ENCODE data around the gene TMEM132A. TPM values are rescaled to one million over a fixed set of nuclear protein-coding genes. Genes with fewer than 3 reads are reported as not detected.
A peak's percentile ranks its signal among the peaks of the same experiment; 100 is the strongest.
"Not testable (repeated sequence)": the region's sequence is repeated elsewhere in the genome, so short reads cannot be mapped to it uniquely, and the experiment has no call there.

The TMEM132A gene
- total RNA-seq, 1 experiment from 2014 or later = 57.7 TPM

- Histone ChIP-seq H3K27me3 (no peaks in the 10 kb centered on the region), H3K9me3 (replicated peaks) (no peaks in the 10 kb centered on the region), H3K4me1 (no peaks in the 10 kb centered on the region), H3K27ac (no peak overlapping the region), H3K36me3 (no peaks in the 10 kb centered on the region), H3K4me3 (no peak overlapping the region)
- no peak for DNase-seq
Observed at GRCh38 chr11:60964801-60965200, 40.5 kb downstream of the TMEM132A start.

DNA sequence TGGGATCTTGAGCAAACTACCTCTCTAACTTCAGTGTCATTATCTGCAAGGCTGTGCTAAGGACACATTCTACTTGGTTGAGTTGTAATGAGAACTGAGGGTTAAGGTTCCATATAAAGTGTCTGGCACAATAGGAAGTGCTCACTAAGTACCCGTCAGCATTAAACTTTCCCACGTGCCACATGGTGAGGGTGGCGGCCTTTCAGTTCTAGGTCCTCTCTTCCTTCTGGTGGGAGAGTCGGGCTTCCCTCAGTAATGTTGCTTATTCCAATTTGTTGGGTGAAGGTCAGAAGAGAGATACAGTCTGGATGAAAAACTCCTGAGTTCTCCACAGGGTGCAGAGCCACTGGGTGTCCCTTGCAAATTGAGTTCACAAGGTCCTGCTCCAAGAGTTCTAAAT, 42.6 kb downstream of the TMEM132A start:
- no peaks in the 10 kb centered on the region for H3K4me1 ChIP-seq
- no peaks in the 10 kb centered on the region for H3K27me3 ChIP-seq
- no peaks in the 10 kb centered on the region for H3K36me3 ChIP-seq
- H3K9me3 ChIP-seq (replicated peaks) = no peaks in the 10 kb centered on the region
- no peak for DNase-seq
- H3K4me3 ChIP-seq = no peak overlapping the region
- H3K27ac ChIP-seq = no peak overlapping the region

GRCh38 chr11:60968223-60968622, 44.0 kb downstream of the TMEM132A start:
- no peaks in the 10 kb centered on the region for H3K36me3 ChIP-seq
- no peak for DNase-seq

DNA sequence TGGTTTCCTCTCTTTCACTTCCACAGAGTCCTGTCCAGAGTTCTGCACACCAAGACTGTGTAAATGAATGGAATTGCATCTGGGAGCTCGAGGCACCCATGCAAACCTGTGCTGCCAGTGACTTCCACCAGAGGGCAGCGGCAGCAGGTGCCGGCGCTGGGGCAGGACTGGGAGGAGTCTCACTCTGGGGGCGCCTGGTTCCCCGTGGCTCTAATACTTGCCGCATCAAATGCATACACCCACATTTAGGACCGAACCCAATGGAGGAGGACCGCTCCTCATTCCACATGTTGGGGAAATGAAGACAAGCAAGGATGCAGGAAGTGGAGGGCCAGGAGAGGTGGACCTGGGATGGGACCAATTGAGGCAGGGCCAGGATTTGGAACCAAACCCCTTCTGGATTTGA, 46.1 kb downstream of the TMEM132A start:
- peaks cover 3% of the 10 kb centered on the region; the same call in 1 of the 2 replicates for H3K4me1 ChIP-seq
- no peak overlapping the region for H3K27ac ChIP-seq
- H3K36me3 ChIP-seq = no peaks in the 10 kb centered on the region
- no peaks in the 10 kb centered on the region for H3K9me3 ChIP-seq (replicated peaks)
- peak; percentile 36 to 55 for DNase-seq
- 0 out of 2 replicates have a peak, but pooled peaks cover 2% of the 10 kb centered on the region for H3K27me3 ChIP-seq
- H3K4me3 ChIP-seq = no peak overlapping the region

More at GRCh38 chr11:60968223-60968622, 44.0 kb downstream of the TMEM132A start:
- Histone ChIP-seq H3K27ac (no peak overlapping the region), H3K4me1 (no peaks in the 10 kb centered on the region), H3K9me3 (replicated peaks) (no peaks in the 10 kb centered on the region), H3K27me3 (no peaks in the 10 kb centered on the region), H3K4me3 (no peak overlapping the region)

DNA sequence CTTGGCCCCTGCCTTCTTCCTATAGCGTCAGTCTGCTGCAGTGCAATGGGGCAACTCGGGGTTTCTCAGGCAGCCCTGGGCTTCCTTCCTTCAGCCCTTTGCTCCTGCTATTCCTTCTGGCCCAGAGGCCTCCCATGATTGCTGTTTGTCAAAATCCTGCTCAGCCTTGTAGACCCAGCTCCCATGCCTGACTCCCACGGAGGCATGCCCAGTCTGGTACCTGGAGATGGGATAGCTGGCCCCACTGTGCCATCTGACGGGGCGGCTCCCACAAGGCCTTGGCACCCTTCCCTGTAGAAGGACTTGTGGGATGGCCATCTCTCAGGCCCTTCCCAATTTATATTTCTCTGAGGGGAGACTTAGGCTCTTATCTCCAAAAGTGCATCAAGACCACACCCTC, 46.6 kb downstream of the TMEM132A start:
- Histone ChIP-seq H3K9me3 (replicated peaks) (no peaks in the 10 kb centered on the region), H3K27me3 (0 out of 2 replicates have a peak, but pooled peaks cover 2% of the 10 kb centered on the region), H3K27ac (no peak overlapping the region), H3K4me3 (no peak overlapping the region), H3K36me3 (no peaks in the 10 kb centered on the region), H3K4me1 (peaks cover 3% of the 10 kb centered on the region; the same call in 1 of the 2 replicates)
- no peak for DNase-seq

DNA sequence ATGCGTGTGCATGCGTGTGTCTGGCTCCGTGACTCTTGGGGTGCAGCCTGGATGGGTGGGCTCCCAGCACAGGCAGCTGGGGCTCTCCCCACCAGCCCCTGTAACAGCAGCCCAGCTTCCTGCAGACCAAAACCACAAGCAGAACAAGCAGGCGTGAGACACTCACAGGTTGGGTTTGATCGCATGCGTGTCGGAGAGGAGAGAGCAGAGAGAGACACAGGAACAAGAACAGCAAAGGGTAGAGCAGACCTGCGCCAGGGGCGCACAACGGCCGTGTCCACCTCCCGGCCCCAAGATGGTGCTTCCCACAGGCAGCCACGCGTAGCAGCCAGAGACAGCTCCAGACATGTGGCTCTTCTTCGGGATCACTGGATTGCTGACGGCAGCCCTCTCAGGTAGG, 47.3 kb downstream of the TMEM132A start, which contains the start of gene CD6:
TSS of gene CD6 (plus strand) at position 161 of the 400 bp plus-strand sequence. CDS start at position 347, 186 bp downstream.
- H3K27ac ChIP-seq = no peak within 1 kb of the TSS
- H3K27me3 ChIP-seq = 0 out of 2 replicates have a peak, but pooled peaks cover 2% of the 10 kb centered on the region

DNA sequence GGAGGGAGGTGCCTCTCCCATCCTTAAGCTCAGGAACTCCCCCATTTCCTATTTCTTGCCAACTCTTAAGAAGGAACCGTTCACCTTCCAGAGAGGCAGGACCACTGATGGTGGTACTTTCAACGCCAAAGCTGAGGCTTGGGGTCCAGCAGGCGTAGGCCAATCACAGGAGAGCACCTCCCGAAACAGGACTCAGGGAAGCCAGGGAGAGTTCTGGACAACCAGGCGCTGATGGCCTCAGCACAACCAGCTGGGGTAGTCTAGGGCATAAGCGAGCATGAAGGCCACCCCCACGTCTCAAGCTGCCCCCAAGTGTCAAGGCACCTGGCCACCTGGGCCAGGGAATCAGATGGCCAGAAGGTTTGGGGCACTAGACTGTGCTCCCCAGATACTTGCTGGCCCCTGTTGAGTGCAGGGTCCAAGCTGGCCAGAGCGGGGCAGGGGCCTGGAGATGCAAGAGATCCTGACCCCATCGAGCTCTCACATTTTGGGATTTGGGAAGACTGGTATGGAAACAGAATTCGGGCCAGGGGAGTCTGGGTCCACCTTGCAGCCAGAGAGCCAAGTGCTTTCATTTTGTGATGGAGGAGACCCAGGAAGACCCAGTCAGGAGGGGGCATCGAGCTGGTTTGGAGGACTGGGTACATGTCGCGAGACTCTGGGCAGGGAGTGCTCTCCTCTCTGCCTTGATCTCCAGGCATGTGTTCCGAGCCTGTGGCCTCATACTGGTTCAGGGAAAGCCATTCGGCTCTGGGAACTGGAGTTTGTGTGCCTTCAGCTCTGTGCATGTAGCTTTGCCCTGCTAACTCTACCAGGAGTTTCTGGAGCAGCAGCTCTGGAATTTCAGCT, 48.1 kb downstream of the TMEM132A start:
- no peak overlapping the region for H3K27ac ChIP-seq
- no peak overlapping the region for H3K4me3 ChIP-seq
- H3K9me3 ChIP-seq (replicated peaks) = no peaks in the 10 kb centered on the region
- DNase-seq = no peak
- no peaks in the 10 kb centered on the region for H3K36me3 ChIP-seq
- H3K4me1 ChIP-seq = peaks cover 3% of the 10 kb centered on the region; the same call in 1 of the 2 replicates
- 0 out of 2 replicates have a peak, but pooled peaks cover 2% of the 10 kb centered on the region for H3K27me3 ChIP-seq

More for the DNA sequence above, 47.3 kb downstream of the TMEM132A start, which contains the start of gene CD6:
- H3K4me1 ChIP-seq = peaks cover 3% of the 10 kb centered on the region; the same call in 1 of the 2 replicates
- H3K9me3 ChIP-seq (replicated peaks) = no peaks in the 10 kb centered on the region
- no peak for DNase-seq
- H3K36me3 ChIP-seq = no peaks in the 10 kb centered on the region
- H3K4me3 ChIP-seq = no peak within 1 kb of the TSS

DNA sequence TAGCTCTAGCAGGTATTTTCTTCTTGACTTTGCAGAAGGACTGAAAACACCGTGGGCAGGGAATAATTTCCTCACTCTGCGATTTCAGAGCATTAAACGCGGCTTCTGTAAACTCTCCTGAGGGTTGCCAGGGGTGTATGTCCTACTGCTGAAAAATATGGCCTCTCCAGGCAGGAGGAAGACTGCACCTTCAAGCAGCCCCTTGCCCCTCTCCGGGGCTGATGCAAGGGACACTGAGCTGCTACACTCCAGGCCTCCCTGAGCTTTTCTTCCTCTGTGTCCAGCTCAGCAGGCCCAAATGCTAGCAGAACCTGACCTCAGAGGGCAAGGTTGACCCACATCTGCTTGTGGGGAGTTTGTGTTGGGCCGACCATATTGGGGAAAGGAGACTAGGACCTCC, 49.4 kb downstream of the TMEM132A start:
- no peak overlapping the region for H3K27ac ChIP-seq
- H3K9me3 ChIP-seq (replicated peaks) = no peaks in the 10 kb centered on the region
- no peak overlapping the region for H3K4me3 ChIP-seq
- H3K36me3 ChIP-seq = no peaks in the 10 kb centered on the region
- 0 out of 2 replicates have a peak, but pooled peaks cover 2% of the 10 kb centered on the region for H3K27me3 ChIP-seq
- no peak for DNase-seq
- H3K4me1 ChIP-seq = peaks cover 6% of the 10 kb centered on the region

DNA sequence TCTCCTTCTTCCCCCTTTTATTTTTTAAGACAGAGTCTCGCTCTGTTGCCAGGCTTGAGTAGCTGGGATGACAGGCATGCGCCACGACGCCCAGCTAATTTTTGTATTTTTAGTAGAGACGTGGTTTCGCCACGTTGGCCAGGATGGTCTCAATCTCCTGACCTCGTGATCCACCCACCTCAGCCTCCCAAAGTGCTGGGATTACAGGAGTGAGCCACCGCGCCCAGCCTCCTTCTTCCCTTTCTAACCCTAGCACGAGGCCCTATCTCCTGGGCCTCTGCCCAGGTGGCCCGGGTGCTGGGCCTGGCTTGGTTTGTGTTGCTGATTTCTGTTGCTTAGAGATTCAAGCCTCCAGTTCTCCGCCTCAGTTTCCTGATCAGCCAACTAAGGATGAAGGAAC, 50.1 kb downstream of the TMEM132A start:
- not testable (repeated sequence) for H3K4me3 ChIP-seq; H3K27ac ChIP-seq; H3K36me3 ChIP-seq; H3K27me3 ChIP-seq; DNase-seq; H3K9me3 ChIP-seq (replicated peaks)
- H3K4me1 ChIP-seq = peaks cover 11% of the 10 kb centered on the region

DNA sequence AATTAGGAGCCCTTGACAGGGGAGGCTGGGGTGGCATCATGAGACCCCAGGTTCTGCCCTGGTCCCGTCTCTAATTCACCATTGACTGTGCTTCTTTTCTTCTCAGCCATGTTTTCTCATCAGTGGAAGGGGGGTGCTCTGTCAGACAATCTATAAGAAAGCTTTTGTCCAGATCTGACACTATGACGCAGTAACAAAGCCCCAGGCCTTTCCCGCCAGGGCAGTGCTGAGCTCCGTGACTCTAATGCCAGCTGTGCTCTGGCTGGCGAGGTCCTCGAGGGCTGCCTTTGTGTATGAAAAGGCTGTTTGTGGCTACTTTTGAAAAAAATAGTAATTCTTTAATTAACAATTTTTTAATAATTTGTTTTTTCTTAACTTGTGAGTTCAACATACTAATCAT, 50.5 kb downstream of the TMEM132A start:
- Histone ChIP-seq H3K27ac (no peak overlapping the region), H3K27me3 (0 out of 2 replicates have a peak, but pooled peaks cover 2% of the 10 kb centered on the region), H3K4me1 (peaks cover 14% of the 10 kb centered on the region), H3K4me3 (no peak overlapping the region), H3K36me3 (no peaks in the 10 kb centered on the region), H3K9me3 (replicated peaks) (no peaks in the 10 kb centered on the region)
- DNase-seq = peak; percentile 35 to 60

DNA sequence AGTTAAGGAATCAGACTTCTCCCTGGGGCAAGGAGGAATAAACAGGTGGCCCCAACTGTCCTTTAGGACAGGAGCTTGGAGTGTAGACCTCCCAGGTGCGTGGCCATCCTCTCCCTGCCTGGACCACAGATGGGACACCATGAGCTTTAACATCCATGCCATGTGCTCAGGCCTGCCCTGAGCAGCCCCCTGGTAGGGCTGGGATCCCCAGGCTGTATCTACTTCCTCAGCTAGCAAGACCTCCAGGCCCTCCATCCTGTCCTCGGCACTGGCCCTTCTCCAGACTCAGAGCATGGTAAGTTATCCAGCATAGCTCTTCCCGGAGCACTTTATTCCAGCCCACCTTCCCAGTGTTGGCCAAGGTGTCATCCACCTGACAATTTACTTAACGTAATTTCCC, 53.0 kb downstream of the TMEM132A start:
- H3K4me3 ChIP-seq = no peak overlapping the region
- 0 out of 2 replicates have a peak, but pooled peaks cover 2% of the 10 kb centered on the region for H3K27me3 ChIP-seq
- H3K27ac ChIP-seq = no peak overlapping the region
- peaks cover 14% of the 10 kb centered on the region for H3K4me1 ChIP-seq
- no peaks in the 10 kb centered on the region for H3K36me3 ChIP-seq
- DNase-seq = no peak
- no peaks in the 10 kb centered on the region for H3K9me3 ChIP-seq (replicated peaks)

DNA sequence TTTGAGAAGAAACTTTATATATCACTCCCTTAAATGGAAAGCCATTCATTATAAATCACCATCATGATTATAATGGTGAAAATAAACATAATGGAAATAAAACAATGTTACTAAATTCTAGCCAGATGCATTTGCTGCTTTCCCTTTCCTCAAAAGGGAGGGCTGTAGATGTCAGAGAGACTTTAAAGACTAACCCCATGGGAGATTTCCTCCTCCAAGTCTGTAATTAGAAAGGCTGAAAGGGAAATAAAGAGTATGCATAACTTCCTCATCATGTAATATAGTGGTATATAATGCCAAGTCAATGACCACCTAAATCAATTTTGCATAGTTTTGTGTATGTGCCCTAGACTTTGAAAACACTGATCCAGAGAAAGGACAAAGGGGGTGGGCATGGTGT, 53.6 kb downstream of the TMEM132A start:
- H3K4me1 ChIP-seq = peaks cover 14% of the 10 kb centered on the region
- H3K27me3 ChIP-seq = 0 out of 2 replicates have a peak, but pooled peaks cover 2% of the 10 kb centered on the region
- no peak for DNase-seq
- H3K9me3 ChIP-seq (replicated peaks) = no peaks in the 10 kb centered on the region
- H3K36me3 ChIP-seq = no peaks in the 10 kb centered on the region
- no peak overlapping the region for H3K4me3 ChIP-seq
- no peak overlapping the region for H3K27ac ChIP-seq

GRCh38 chr11:60978546-60979380, 54.5 kb downstream of the TMEM132A start:
- Histone ChIP-seq H3K9me3 (replicated peaks) (no peaks in the 10 kb centered on the region), H3K27me3 (0 out of 2 replicates have a peak, but pooled peaks cover 2% of the 10 kb centered on the region), H3K27ac (no peak overlapping the region), H3K4me1 (peaks cover 14% of the 10 kb centered on the region), H3K4me3 (no peak overlapping the region), H3K36me3 (no peaks in the 10 kb centered on the region)
- peak; percentile 69 to 87 for DNase-seq

DNA sequence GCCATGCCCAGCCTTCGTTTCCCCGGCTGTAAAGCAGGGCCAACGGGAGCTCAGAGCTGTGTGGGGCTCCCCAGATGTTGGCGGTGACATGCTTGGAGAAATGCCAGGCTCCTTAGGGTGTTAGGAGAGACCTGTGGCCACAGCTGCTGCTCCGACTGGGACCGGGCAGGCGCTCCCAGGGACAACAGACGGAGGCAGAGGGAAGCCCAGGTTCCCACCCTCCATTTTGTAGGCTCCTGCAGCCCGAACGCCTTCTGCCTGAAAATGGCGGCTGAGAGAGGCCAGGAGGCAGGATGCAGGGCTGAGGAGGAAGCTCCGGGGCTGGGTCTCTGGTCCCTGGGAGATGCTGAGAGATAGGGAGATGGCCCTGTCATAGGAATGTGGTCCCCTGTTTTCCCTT, 57.3 kb downstream of the TMEM132A start:
- no peak overlapping the region for H3K27ac ChIP-seq
- no peaks in the 10 kb centered on the region for H3K27me3 ChIP-seq
- H3K36me3 ChIP-seq = no peaks in the 10 kb centered on the region
- H3K4me1 ChIP-seq = peaks cover 11% of the 10 kb centered on the region
- peak; percentile 21 to 44 for DNase-seq
- H3K9me3 ChIP-seq (replicated peaks) = no peaks in the 10 kb centered on the region
- no peak overlapping the region for H3K4me3 ChIP-seq
